Renal cortical epithelial cell (primary cell): Measurements from ENCODE around the gene NXPE4. TPM values are rescaled to one million over a fixed set of nuclear protein-coding genes. Genes with fewer than 3 reads are reported as not detected.

Source experiments
- DNase-seq: peaks from one replicate; pipeline ENCODE4 v3.0.0-alpha.2; 2011; ENCODE audit warnings: low read depth
- total RNA-seq: library from RNA; depleted of rRNA; stranded (reverse); fragments of >200 nt; gene quantifications from 2 replicates; pipeline ENCODE4 v1.2.3, GENCODE V29; 2014

NXPE4 gene
- total RNA-seq, 1 donor from 2014 or later: not detected

- no peak for DNase-seq
Observed at GRCh38 chr11:114559425-114560310, 35.9 kb downstream of the NXPE4 start, which contains the start of gene NXPE1. TSS of gene NXPE1 (minus strand) at chr11:114559881. CDS start at chr11:114551201, 8,680 bp downstream.

- no peak for DNase-seq
Observed at GRCh38 chr11:114556135-114556534, 39.5 kb downstream of the NXPE4 start.

- no peak for DNase-seq
Observed at GRCh38 chr11:114553642-114554041, 41.9 kb downstream of the NXPE4 start.

GRCh38 chr11:114551060-114551459 lies 44.5 kb downstream of the NXPE4 start:
- DNase-seq: no peak

GRCh38 chr11:114525682-114526081 lies 69.9 kb downstream of the NXPE4 start:
- DNase-seq: no peak

- no peak for DNase-seq
Observed at GRCh38 chr11:114524122-114524521, 71.5 kb downstream of the NXPE4 start.

GRCh38 chr11:114522818-114523217 lies 72.8 kb downstream of the NXPE4 start:
- no peak for DNase-seq

Other genes with a start within 250 kb of the NXPE4 start
- gene C11orf71, start 195.3 kb downstream of the NXPE4 start, total RNA-seq: 0.52 and 3.1 TPM in 2 replicates
- gene RBM7, start 195.1 kb downstream of the NXPE4 start, total RNA-seq: 60.6 and 81.1 TPM in 2 replicates
- 166 and 170 TPM in 2 replicates for gene REXO2, start 156.3 kb downstream of the NXPE4 start, total RNA-seq
- gene NXPE1, start 35.9 kb downstream of the NXPE4 start, total RNA-seq: not detected in 2 replicates
- 0.05 and 0.17 TPM in 2 replicates for gene NXPE2, start 82.7 kb upstream of the NXPE4 start, total RNA-seq